ENCODE measurements around the gene RSPO3.

DNA sequence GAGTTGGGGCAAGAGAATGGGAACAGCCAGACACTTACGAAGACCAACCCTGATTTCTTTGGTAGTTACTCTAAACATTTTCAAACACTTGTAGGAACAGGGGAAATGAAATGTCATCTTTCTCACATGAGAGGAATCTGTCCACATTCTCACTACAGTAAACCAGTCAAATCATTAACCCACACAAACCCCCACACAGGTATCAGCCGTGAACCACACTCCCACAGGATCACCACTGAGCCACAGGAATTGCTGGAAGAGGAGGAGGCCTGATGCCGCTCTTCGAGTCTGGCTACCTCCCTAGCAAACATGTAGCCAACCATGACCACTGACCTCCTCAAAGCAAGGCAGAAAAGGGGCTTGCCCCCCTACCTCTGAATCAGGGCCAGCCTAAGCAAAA lies 6.9 kb upstream of the RSPO3 start:
- TF ChIP-seq POLR2AphosphoS5 (IDR thresholded peaks at IDR 0.05; ENCODE audit: low read depth, low read length) (no peak), GATA2 (CRISPR knock-in tag; IDR thresholded peaks at IDR 0.05) (no peak), SIN3A (IDR thresholded peaks at IDR 0.05; ENCODE audit: borderline replicate concordance, low read depth, low read length) (no peak), CHD2 (IDR thresholded peaks at IDR 0.05; ENCODE audit: low read length, partially characterized antibody) (no peak), RXRA (IDR thresholded peaks at IDR 0.05; ENCODE audit: borderline replicate concordance, low read depth) (no peak), EP300 (IDR thresholded peaks at IDR 0.05; ENCODE audit: borderline replicate concordance in 1 of 2, low read depth in 1 of 2, low read length in 1 of 2) (no peak)
- TF ChIP-seq, protein P1, sequence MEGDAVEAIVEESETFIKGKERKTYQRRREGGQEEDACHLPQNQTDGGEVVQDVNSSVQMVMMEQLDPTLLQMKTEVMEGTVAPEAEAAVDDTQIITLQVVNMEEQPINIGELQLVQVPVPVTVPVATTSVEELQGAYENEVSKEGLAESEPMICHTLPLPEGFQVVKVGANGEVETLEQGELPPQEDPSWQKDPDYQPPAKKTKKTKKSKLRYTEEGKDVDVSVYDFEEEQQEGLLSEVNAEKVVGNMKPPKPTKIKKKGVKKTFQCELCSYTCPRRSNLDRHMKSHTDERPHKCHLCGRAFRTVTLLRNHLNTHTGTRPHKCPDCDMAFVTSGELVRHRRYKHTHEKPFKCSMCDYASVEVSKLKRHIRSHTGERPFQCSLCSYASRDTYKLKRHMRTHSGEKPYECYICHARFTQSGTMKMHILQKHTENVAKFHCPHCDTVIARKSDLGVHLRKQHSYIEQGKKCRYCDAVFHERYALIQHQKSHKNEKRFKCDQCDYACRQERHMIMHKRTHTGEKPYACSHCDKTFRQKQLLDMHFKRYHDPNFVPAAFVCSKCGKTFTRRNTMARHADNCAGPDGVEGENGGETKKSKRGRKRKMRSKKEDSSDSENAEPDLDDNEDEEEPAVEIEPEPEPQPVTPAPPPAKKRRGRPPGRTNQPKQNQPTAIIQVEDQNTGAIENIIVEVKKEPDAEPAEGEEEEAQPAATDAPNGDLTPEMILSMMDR (IDR thresholded peaks at IDR 0.05): no peak
- TF ChIP-seq, protein P2, sequence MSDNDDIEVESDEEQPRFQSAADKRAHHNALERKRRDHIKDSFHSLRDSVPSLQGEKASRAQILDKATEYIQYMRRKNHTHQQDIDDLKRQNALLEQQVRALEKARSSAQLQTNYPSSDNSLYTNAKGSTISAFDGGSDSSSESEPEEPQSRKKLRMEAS (IDR thresholded peaks at IDR 0.05; ENCODE audit: low read depth): no peak
